Right lobe of liver (tissue), 6 donors: ENCODE data around the gene PLEKHF1. TPM values are rescaled to one million over a fixed set of nuclear protein-coding genes. Genes with fewer than 3 reads are reported as not detected.
"Not testable (repeated sequence)": the region's sequence is repeated elsewhere in the genome, so short reads cannot be mapped to it uniquely, and the experiment has no call there.

Source experiments
- ATAC-seq, 4 donors: fragments of 200-7000 bp; cut with Tn5 transposase; one replicate each; pipeline ENCODE4 v1.9.1; 2020; ENCODE audit warnings: mild to moderate bottlenecking in 4 of 4, moderate library complexity in 4 of 4
- DNase-seq, 3 donors: peaks; one replicate each; pipeline ENCODE4 v3.0.0-alpha.2; 2020
- H3K27ac ChIP-seq, 3 donors: fragments of 200-600 bp; one replicate each; pipeline ENCODE4 v1.8.0; 2022
- H3K27me3 ChIP-seq, 2 donors: fragments of 200-600 bp; one replicate each; pipeline ENCODE4 v1.8.0; 2022
- H3K36me3 ChIP-seq, 4 donors: fragments of 200-600 bp; sonication (generic) in 1 of 4; one replicate each; pipeline versions ENCODE4 v1.5.1 to v1.8.0; 2017 to 2022; ENCODE audit warnings: control low read depth in 1 of 4
- H3K4me1 ChIP-seq, 4 donors: fragments of 200-600 bp; sonication (generic) in 1 of 4; one replicate each; pipeline versions ENCODE4 v1.5.1 to v1.8.0; 2017 to 2022; ENCODE audit warnings: control low read depth in 1 of 4
- H3K4me3 ChIP-seq, 3 donors: fragments of 200-600 bp; one replicate each; pipeline ENCODE4 v1.8.0; 2022
- H3K9me3 ChIP-seq, 4 donors: fragments of 200-600 bp; sonication (generic) in 1 of 4; one replicate each; pipeline versions ENCODE4 v1.5.1 to v1.8.0; 2017 to 2022; ENCODE audit warnings: control low read depth in 1 of 4
- CTCF ChIP-seq, 4 donors: fragments of 200-600 bp in 3 of 4; fragments of 450-650 bp in 1 of 4; IDR thresholded peaks; one replicate each; pipeline versions ENCODE4 v1.5.1 to v1.8.0; 2016 to 2022; ENCODE audit warnings: antibody characterized with exemption in 4 of 4, mild to moderate bottlenecking in 2 of 4
- POLR2A ChIP-seq: fragments of 450-650 bp; IDR thresholded peaks from one replicate; pipeline ENCODE4 v1.6.1; 2017; ENCODE audit warnings: antibody characterized with exemption, mild to moderate bottlenecking
- WGBS: methylation state at CpG from one replicate; pipeline ENCODE4 v1.1.6; 2018; ENCODE audit warnings: low coverage, low lambda C conversion rate; ENCODE audit not compliant: insufficient coverage; ENCODE audit errors: missing lambda C conversion rate; 5-methylcytosine and 5-hydroxymethylcytosine counted together
- intact Hi-C, 2 donors: fragments of 100-400 bp; cut with DNase I; formaldehyde crosslinking; loops; one replicate each; pipeline versions ENCODE4 v1.11.2 to v1.14.1; 2022
- total RNA-seq, 6 experiments: library from RNA; depleted of rRNA in 2 of 6; stranded (reverse); fragments of >200 nt in 2 of 6; fragmentation: NEBNext Ultra II Directional in 3 of 6; extraction: Animal tissue kit (Norgen Biotek cat#: 25700) in 3 of 6; gene quantifications; one replicate each; pipeline versions ENCODE4 v1.1.0 to v1.2.4, GENCODE V29; 2016 to 2023
- donor health status: DM: no; HTN: yes; CAD: no.
- donor health status: DM: no; HTN: no; CAD: no.
- donor health status: DM: no; HTN: no; CAD: no.
- donor health status: DM: no; HTN: yes; CAD: no.
- donor health status: DM: no; HTN: yes; CAD: no.

PLEKHF1 gene
- total RNA-seq, 6 experiments from 2014 or later, result 5.6 to 13.8 (median 9.8) TPM

GRCh38 chr19:29668746-29669609 is 3.7 kb downstream of the PLEKHF1 start:
- 47% methylated on average over 3 of the region's 13 CpGs for WGBS
- Histone ChIP-seq H3K9me3 (no peaks in the 10 kb centered on the region), H3K36me3 (peaks cover 0 to 2% (median under 1%) of the 10 kb centered on the region in 4 donors), H3K4me1 (peaks cover 0 to 63% (median 20%) of the 10 kb centered on the region in 4 donors), H3K27me3 (no peaks in the 10 kb centered on the region), H3K27ac (no peak overlapping the region), H3K4me3 (no peak overlapping the region)
- no peak for TF ChIP-seq POLR2A
- TF ChIP-seq CTCF (IDR thresholded peaks at IDR 0.05), result peak in 3 of 4 donors; percentile 20 to 40 (median 24)
- intact Hi-C loops, result no loop called here
- peak; percentile 27 to 53 (median 50) for DNase-seq
- ATAC-seq, result no peak

DNA sequence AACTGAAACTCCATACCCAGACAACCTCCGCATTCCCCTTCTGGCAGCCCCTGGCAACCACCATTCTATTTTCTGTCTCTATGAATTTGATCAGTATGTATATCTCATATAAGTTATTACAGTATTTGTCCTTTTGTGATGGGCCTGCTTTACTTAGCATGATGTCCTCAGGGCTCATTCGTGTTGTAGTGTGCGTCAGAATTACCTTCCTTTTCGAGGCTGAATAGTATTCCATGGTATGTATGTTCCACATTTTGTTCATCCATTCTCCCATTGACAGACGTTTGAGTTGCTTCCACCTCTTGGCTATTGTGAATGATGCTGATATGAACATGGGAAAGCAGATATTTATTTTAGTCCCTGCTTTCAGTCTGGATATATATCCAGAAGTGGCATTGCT is 5.0 kb downstream of the PLEKHF1 start:
- WGBS, result 89% methylated on average over 5 of the region's 5 CpGs
- peak overlapping the region in 1 of 3 donors; percentile 60 for H3K27ac ChIP-seq
- peaks cover 0 to 14% (median 9%) of the 10 kb centered on the region in 4 donors for H3K36me3 ChIP-seq
- H3K27me3 ChIP-seq, result no peaks in the 10 kb centered on the region
- H3K9me3 ChIP-seq, result no peaks in the 10 kb centered on the region
- intact Hi-C loops, result loop anchor here (10.0 kb wide), 1 partner anchor 55 kb away; no protein-coding TSS in a partner anchor
- H3K4me3 ChIP-seq, result no peak overlapping the region
- H3K4me1 ChIP-seq, result peaks cover 0 to 70% (median 25%) of the 10 kb centered on the region in 4 donors
- no peak for TF ChIP-seq CTCF (IDR thresholded peaks at IDR 0.05)
- no peak for TF ChIP-seq POLR2A
- no peak for ATAC-seq
- DNase-seq, result no peak

GRCh38 chr19:29671026-29671392 is 5.7 kb downstream of the PLEKHF1 start:
- peaks cover 0 to 18% (median 9%) of the 10 kb centered on the region in 4 donors for H3K36me3 ChIP-seq
- peaks cover 0 to 78% (median 29%) of the 10 kb centered on the region in 4 donors for H3K4me1 ChIP-seq
- H3K27me3 ChIP-seq, DNase-seq, H3K4me3 ChIP-seq, ATAC-seq, H3K9me3 ChIP-seq: not testable (repeated sequence)
- 55% methylated on average over 5 of the region's 6 CpGs for WGBS
- peak overlapping the region; percentile 23 to 60 (median 43) for H3K27ac ChIP-seq
- intact Hi-C loops, result loop anchor here (10.0 kb wide), 1 partner anchor 56 kb away; no protein-coding TSS in a partner anchor

DNA sequence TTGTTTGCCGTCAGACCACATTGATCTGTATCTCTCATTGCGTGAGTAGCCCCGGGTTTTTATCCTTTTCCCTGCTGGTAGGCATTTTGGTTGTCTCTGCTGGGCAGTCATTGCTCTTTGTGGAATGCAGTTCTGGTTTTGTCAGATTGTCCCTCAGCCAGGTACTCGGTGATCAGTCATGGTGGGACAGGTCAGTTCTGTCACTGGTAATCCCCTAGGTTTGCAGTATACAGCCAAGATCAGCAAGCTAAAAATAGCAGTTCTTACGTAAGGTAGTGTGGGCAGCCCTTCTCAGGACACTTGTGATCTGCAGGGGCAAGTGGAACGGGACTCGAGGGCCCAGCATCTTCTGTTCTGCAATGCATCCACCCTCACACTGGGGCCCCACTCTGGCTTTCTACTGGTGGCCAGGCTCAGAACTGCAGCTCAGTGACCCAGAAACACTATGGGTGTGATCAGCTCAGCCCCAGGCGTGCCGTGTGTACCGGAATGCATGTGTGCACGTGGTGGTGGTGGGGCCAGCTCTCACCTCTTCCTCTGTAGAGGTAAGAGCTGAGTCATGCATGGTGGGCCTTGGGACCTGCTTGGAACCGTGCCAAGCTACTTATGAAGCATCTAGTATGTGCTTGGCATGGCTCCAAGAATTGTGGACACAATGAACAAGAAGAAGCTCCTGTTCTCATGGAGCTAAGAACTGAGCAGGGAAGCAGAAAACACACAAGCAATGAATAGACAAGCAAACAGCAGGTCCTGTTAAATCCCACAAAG is 6.3 kb downstream of the PLEKHF1 start:
- intact Hi-C loops, result loop anchor here (10.0 kb wide), 1 partner anchor 57 kb away; no protein-coding TSS in a partner anchor
- H3K36me3 ChIP-seq, result peaks cover 0 to 18% (median 9%) of the 10 kb centered on the region in 4 donors
- H3K4me3 ChIP-seq, result no peak overlapping the region
- peak in 2 of 3 donors; percentile 63 to 72 for DNase-seq
- ATAC-seq, result peak; percentile 58 to 67 (median 61)
- no peaks in the 10 kb centered on the region for H3K9me3 ChIP-seq
- H3K27ac ChIP-seq, result peak overlapping the region; percentile 23 to 60 (median 43)
- H3K4me1 ChIP-seq, result peaks cover 0 to 83% (median 31%) of the 10 kb centered on the region in 4 donors
- H3K27me3 ChIP-seq, result no peaks in the 10 kb centered on the region
- WGBS, result 21% methylated on average over 5 of the region's 12 CpGs
- TF ChIP-seq CTCF (IDR thresholded peaks at IDR 0.05) (peak in 2 of 4 donors; percentile 8 to 38), POLR2A (no peak)
